Motor neuron (in vitro differentiated cells): ENCODE data around the gene ABCB1. TPM values are rescaled to one million over a fixed set of nuclear protein-coding genes. Genes with fewer than 3 reads are reported as not detected.

ENCODE experiments used
- ATAC-seq, 8 experiments: fragments of 200-7000 bp; cut with Tn5 transposase; replicated peaks in 6 of 8; 2 replicates each; pipeline ENCODE4 v1.8.0; 2021; ENCODE audit warnings: mild to moderate bottlenecking in 8 of 8, moderate library complexity in 8 of 8
- H3K27ac ChIP-seq, 2 donors: fragments of 250-450 bp; sonication (Bioruptor Pico); 2 replicates each; pipeline ENCODE4 v1.9.0; 2021; ENCODE audit warnings: antibody characterized with exemption in 2 of 2, mild to moderate bottlenecking in 2 of 2, moderate library complexity in 1 of 2
- H3K4me1 ChIP-seq, 2 donors: fragments of 250-450 bp; sonication (Bioruptor Pico); replicated peaks in 1 of 2; 2 replicates each; pipeline ENCODE4 v1.6.1; 2021; ENCODE audit warnings: antibody characterized with exemption in 2 of 2, mild to moderate bottlenecking in 2 of 2, moderate library complexity in 1 of 2
- H3K4me3 ChIP-seq, 5 donors: fragments of 250-450 bp; sonication (Bioruptor Pico); 2 replicates each; pipeline ENCODE4 v1.9.0; 2021; ENCODE audit warnings: antibody characterized with exemption in 5 of 5, mild to moderate bottlenecking in 5 of 5, moderate library complexity in 4 of 5
- WGBS, 10 experiments: fragments of 450-650 bp; shearing (Covaris generic); methylation state at CpG; one replicate each; pipeline ENCODE4 v1.0.0; 2022; 5-methylcytosine and 5-hydroxymethylcytosine counted together
- in situ Hi-C, 9 experiments: fragments of 400-800 bp; cut with MboI; loops; one replicate each; pipeline ENCODE4 v1.15.0; 2021; ENCODE audit warnings: low sequenced_read_pairs in 9 of 9, low pct_unique_long_range_greater_than_20kb in 2 of 9; ENCODE audit not compliant: unreplicated experiment in 9 of 9
- total RNA-seq, 8 experiments: library from RNA; unstranded; fragments of 300-600 nt; gene quantifications; 2 replicates each; pipeline versions ENCODE4 v1.2.3 to v1.2.4, GENCODE V29; 2022

Gene ABCB1
- total RNA-seq = 1 to 10 TPM in 6 of 8 experiments, not detected in 2; 1.3 to 6.7 (median 2.7) TPM

- peak within 1 kb of the TSS; percentile 20 to 46 (median 38) for H3K4me3 ChIP-seq
- WGBS, 10 experiments = 2 to 16% (median 5%) methylated on average over 6 to 33 of the region's 61 CpGs; no CpG with 5 or more reads in 1 of the 10 experiments
- peaks cover 0 to 2% of the 10 kb centered on the region in 2 donors for H3K4me1 ChIP-seq
- ATAC-seq = peak; percentile 86 to 98 (median 97)
- H3K27ac ChIP-seq = no peak within 1 kb of the TSS
- in situ Hi-C loops = no loop called here
These were observed at the start of gene ABCB1 for GRCh38 chr7:87600130-87601124. ABCB1 (minus strand) TSS chr7:87600884; CDS start chr7:87600184, 700 bp downstream.

- H3K27ac ChIP-seq = no peak overlapping the region
- WGBS, 10 experiments = 82 to 100% (median 97%) methylated on average over 1 of the region's 1 CpG
- ATAC-seq = no peak
- in situ Hi-C loops = no loop called here
- no peak overlapping the region for H3K4me3 ChIP-seq
- H3K4me1 ChIP-seq = no peaks in the 10 kb centered on the region
These were observed 47.6 kb upstream of the ABCB1 start for GRCh38 chr7:87648316-87648715.

GRCh38 chr7:87645446-87645845, 44.8 kb upstream of the ABCB1 start:
- WGBS, 10 experiments = 38 to 100% (median 96%) methylated on average over 1 of the region's 1 CpG; no CpG with 5 or more reads in 2 of the 10 experiments
- no peak overlapping the region for H3K4me3 ChIP-seq
- H3K27ac ChIP-seq = no peak overlapping the region
- H3K4me1 ChIP-seq = no peaks in the 10 kb centered on the region
- in situ Hi-C loops = no loop called here
- no peak for ATAC-seq

GRCh38 chr7:87635921-87636320, 35.2 kb upstream of the ABCB1 start:
- Histone ChIP-seq H3K4me1 (no peaks in the 10 kb centered on the region), H3K27ac (no peak overlapping the region), H3K4me3 (no peak overlapping the region)
- WGBS, 10 experiments = 0 to 100% (median 13%) methylated on average over 1 of the region's 1 CpG; no CpG with 5 or more reads in 3 of the 10 experiments
- ATAC-seq = peak in 1 of 8 experiments; percentile 56
- in situ Hi-C loops = no loop called here

- WGBS, 10 experiments = 0 to 58% (median 35%) methylated on average over 2 to 7 of the region's 39 CpGs; no CpG with 5 or more reads in 2 of the 10 experiments
- in situ Hi-C loops = no loop called here
- Histone ChIP-seq H3K27ac (peak overlapping the region; percentile 77 to 78), H3K4me1 (peaks cover 0 to 4% of the 10 kb centered on the region in 2 donors), H3K4me3 (peak overlapping the region; percentile 72 to 87 (median 80))
- peak in 6 of 8 experiments; percentile 7 to 19 (median 10) for ATAC-seq
These were observed 28.3 kb upstream of the ABCB1 start for GRCh38 chr7:87628780-87629569.

- Histone ChIP-seq H3K4me3 (peak overlapping the region; percentile 72 to 87 (median 80)), H3K4me1 (peaks cover 0 to 4% of the 10 kb centered on the region in 2 donors), H3K27ac (peak overlapping the region; percentile 64 to 76)
- 0 to 13% (median 7%) methylated on average over 1 to 11 of the region's 30 CpGs; no CpG with 5 or more reads in 6 of the 10 experiments for WGBS, 10 experiments
- ATAC-seq = peak; percentile 13 to 38 (median 32)
- in situ Hi-C loops = no loop called here
These were observed 26.9 kb upstream of the ABCB1 start for GRCh38 chr7:87627634-87627994.

- H3K4me1 ChIP-seq = peaks cover 0 to 2% of the 10 kb centered on the region in 2 donors
- no peak overlapping the region for H3K27ac ChIP-seq
- no peak overlapping the region for H3K4me3 ChIP-seq
- 77 to 100% (median 86%) methylated on average over 1 to 10 of the region's 15 CpGs; no CpG with 5 or more reads in 1 of the 10 experiments for WGBS, 10 experiments
- in situ Hi-C loops = no loop called here
- ATAC-seq = no peak
These were observed 24.4 kb upstream of the ABCB1 start for GRCh38 chr7:87625101-87625500.

GRCh38 chr7:87624628-87625027, 23.9 kb upstream of the ABCB1 start:
- no peak for ATAC-seq
- H3K27ac ChIP-seq = no peak overlapping the region
- H3K4me1 ChIP-seq = no peaks in the 10 kb centered on the region
- 17 to 80% (median 64%) methylated on average over 1 to 7 of the region's 7 CpGs for whole genome bisulfite sequencing, 10 experiments
- H3K4me3 ChIP-seq = no peak overlapping the region
- in situ Hi-C loops = no loop called here

- no peaks in the 10 kb centered on the region for H3K4me1 ChIP-seq
- peak overlapping the region in 1 of 5 donors; percentile 5 for H3K4me3 ChIP-seq
- no peak overlapping the region for H3K27ac ChIP-seq
- in situ Hi-C loops = no loop called here
- 0 to 100% (median 90%) methylated on average over 1 of the region's 1 CpG; no CpG with 5 or more reads in 3 of the 10 experiments for WGBS, 10 experiments
- ATAC-seq = peak in 2 of 8 experiments; percentile 69 to 79
These were observed 14.5 kb upstream of the ABCB1 start for GRCh38 chr7:87615197-87615596.

- Histone ChIP-seq H3K4me3 (no peak overlapping the region), H3K27ac (no peak overlapping the region), H3K4me1 (no peaks in the 10 kb centered on the region)
- in situ Hi-C loops = no loop called here
- ATAC-seq = no peak
- WGBS, 10 experiments = 35 to 100% (median 81%) methylated on average over 3 to 5 of the region's 5 CpGs
These were observed 9.2 kb upstream of the ABCB1 start for GRCh38 chr7:87609916-87610315.

- 6 to 90% (median 62%) methylated on average over 2 to 3 of the region's 3 CpGs for WGBS, 10 experiments
- no peak for ATAC-seq
- Histone ChIP-seq H3K4me3 (no peak overlapping the region), H3K27ac (no peak overlapping the region), H3K4me1 (no peaks in the 10 kb centered on the region)
- in situ Hi-C loops = no loop called here
These were observed 7.7 kb upstream of the ABCB1 start for GRCh38 chr7:87608431-87608830.

- 0 to 90% (median 47%) methylated on average over 1 of the region's 1 CpG; no CpG with 5 or more reads in 2 of the 10 experiments for WGBS, 10 experiments
- no peak for ATAC-seq
- no peak overlapping the region for H3K4me3 ChIP-seq
- H3K4me1 ChIP-seq = peaks cover 0 to 2% of the 10 kb centered on the region in 2 donors
- in situ Hi-C loops = no loop called here
- no peak overlapping the region for H3K27ac ChIP-seq
These were observed 3.6 kb upstream of the ABCB1 start for GRCh38 chr7:87604264-87604663.

- in situ Hi-C loops = no loop called here
- H3K4me3 ChIP-seq = peak overlapping the region in 1 of 5 donors; percentile 46
- ATAC-seq = no peak
- WGBS, 10 experiments = 37 to 100% (median 81%) methylated on average over 2 to 10 of the region's 10 CpGs; no CpG with 5 or more reads in 1 of the 10 experiments
- H3K4me1 ChIP-seq = peaks cover 0 to 2% of the 10 kb centered on the region in 2 donors
- no peak overlapping the region for H3K27ac ChIP-seq
These were observed 1.3 kb downstream of the ABCB1 start for GRCh38 chr7:87599336-87599735.
